Tibial nerve (tissue), 4 donors: ENCODE data around the gene GALNT8.

Source experiments
- EP300 ChIP-seq, 2 donors: sonication (generic); formaldehyde crosslinking; IDR thresholded peaks; one replicate each; pipeline ENCODE4 v1.6.1; 2017; ENCODE audit warnings: antibody characterized with exemption in 2 of 2, mild to moderate bottlenecking in 1 of 2
- TF ChIP-seq, protein P1 (sequence below), 5 experiments: fragments of 200-600 bp in 3 of 5; fragments of 450-650 bp in 2 of 5; sonication (generic) in 3 of 5; IDR thresholded peaks; one replicate each; pipeline ENCODE4 v1.5.1; 2016 to 2019; ENCODE audit warnings: antibody characterized with exemption in 5 of 5, mild to moderate bottlenecking in 3 of 5, moderate library complexity in 2 of 5

DNA sequence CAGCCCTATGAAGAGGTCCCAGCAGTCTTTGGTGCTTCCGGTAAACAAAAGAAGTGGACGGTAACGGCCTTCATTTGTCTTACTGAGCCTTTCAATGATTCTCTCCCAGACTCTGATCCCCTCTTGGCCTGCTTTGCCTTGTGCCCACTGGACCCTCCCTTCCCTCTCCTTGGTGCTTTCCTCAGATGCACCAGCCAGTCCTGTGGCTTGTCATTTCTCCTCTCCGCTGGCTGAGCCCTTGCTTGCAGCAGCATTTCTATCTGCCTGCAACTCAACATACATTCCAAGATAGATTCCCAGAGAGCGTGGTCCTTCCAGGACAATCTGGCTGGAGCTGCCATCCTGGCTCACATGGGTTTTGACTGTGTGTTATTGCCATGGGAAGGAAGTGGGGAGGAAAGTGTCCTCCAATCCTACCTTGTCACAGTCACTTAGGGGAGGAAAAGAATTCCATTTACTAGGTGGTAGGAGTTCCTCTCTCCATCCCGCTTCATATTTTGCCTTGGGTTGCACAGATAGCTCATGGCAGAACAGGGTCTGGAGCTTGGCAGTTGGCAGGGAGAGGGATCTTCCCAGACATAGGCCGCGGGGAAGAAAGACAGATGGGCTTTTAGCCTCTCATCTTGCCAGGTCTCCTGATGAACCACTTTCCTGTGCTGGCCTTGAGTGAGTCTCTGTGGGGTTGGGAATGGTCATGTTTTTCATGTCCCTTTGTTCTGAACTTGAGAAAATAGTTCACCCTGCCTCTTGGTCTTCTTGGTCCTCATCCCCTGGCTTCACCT, 96.7 kb downstream of the GALNT8 start:
- no peak for TF ChIP-seq EP300 (IDR thresholded peaks at IDR 0.05)
- TF ChIP-seq, protein P1, sequence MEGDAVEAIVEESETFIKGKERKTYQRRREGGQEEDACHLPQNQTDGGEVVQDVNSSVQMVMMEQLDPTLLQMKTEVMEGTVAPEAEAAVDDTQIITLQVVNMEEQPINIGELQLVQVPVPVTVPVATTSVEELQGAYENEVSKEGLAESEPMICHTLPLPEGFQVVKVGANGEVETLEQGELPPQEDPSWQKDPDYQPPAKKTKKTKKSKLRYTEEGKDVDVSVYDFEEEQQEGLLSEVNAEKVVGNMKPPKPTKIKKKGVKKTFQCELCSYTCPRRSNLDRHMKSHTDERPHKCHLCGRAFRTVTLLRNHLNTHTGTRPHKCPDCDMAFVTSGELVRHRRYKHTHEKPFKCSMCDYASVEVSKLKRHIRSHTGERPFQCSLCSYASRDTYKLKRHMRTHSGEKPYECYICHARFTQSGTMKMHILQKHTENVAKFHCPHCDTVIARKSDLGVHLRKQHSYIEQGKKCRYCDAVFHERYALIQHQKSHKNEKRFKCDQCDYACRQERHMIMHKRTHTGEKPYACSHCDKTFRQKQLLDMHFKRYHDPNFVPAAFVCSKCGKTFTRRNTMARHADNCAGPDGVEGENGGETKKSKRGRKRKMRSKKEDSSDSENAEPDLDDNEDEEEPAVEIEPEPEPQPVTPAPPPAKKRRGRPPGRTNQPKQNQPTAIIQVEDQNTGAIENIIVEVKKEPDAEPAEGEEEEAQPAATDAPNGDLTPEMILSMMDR (IDR thresholded peaks at IDR 0.05), result no peak
